GM23338 (cell line): ENCODE data around the gene SLC6A7. TPM values are rescaled to one million over a fixed set of nuclear protein-coding genes. Genes with fewer than 3 reads are reported as not detected.

ENCODE experiments used
- ATAC-seq: fragments of 200-7000 bp; cut with Tn5 transposase; 3 replicates; pipeline ENCODE4 v1.9.1; 2020
- DNase-seq: peaks from one replicate; pipeline ENCODE4 v3.0.0-alpha.2; 2015; ENCODE audit warnings: low spot score
- H2AFZ ChIP-seq: fragments of 200-600 bp; sonication (generic); 2 replicates; pipeline ENCODE4 v1.8.0; 2016; ENCODE audit warnings: antibody characterized with exemption, mild to moderate bottlenecking, moderate library complexity
- H3F3A ChIP-seq: fragments of 200-600 bp; sonication (generic); replicated peaks from 2 replicates; pipeline ENCODE4 v1.8.0; 2017; ENCODE audit warnings: antibody characterized with exemption, mixed run types, low read depth
- H3K27ac ChIP-seq: fragments of 200-600 bp; sonication (generic); 2 replicates; pipeline ENCODE4 v1.6.1; 2016; ENCODE audit warnings: low read depth
- H3K27me3 ChIP-seq: fragments of 200-600 bp; sonication (generic); 2 replicates; pipeline ENCODE4 v1.8.0; 2016; ENCODE audit warnings: mild to moderate bottlenecking, mixed run types, moderate library complexity; ENCODE audit not compliant: insufficient read depth
- H3K36me3 ChIP-seq: fragments of 200-600 bp; sonication (generic); 2 replicates; pipeline ENCODE4 v1.8.0; 2016; ENCODE audit warnings: mild to moderate bottlenecking; ENCODE audit not compliant: insufficient read depth
- H3K4me1 ChIP-seq: fragments of 200-600 bp; sonication (generic); 2 replicates; pipeline ENCODE4 v1.8.0; 2016; ENCODE audit warnings: mild to moderate bottlenecking, moderate library complexity; ENCODE audit not compliant: insufficient read depth
- H3K4me2 ChIP-seq: fragments of 200-600 bp; sonication (generic); 2 replicates; pipeline ENCODE4 v1.7.1; 2017; ENCODE audit warnings: mixed run types
- H3K4me3 ChIP-seq: fragments of 200-600 bp; sonication (generic); 2 replicates; pipeline ENCODE4 v1.6.1; 2016; ENCODE audit warnings: mixed run types
- H3K79me2 ChIP-seq: fragments of 200-600 bp; sonication (generic); replicated peaks from 2 replicates; pipeline ENCODE4 v1.8.0; 2017; ENCODE audit warnings: mild to moderate bottlenecking; ENCODE audit not compliant: insufficient read depth
- H3K9me2 ChIP-seq: fragments of 200-600 bp; sonication (generic); 2 replicates; pipeline ENCODE4 v1.8.0; 2017; ENCODE audit not compliant: insufficient read depth
- H4K20me1 ChIP-seq: fragments of 200-600 bp; sonication (generic); replicated peaks from 2 replicates; pipeline ENCODE4 v1.8.0; 2017; ENCODE audit warnings: mild to moderate bottlenecking; ENCODE audit not compliant: insufficient read depth
- H3K27ac Mint-ChIP-seq: 2 replicates; pipeline ENCODE4 v1.8.0; 2020; ENCODE audit warnings: inconsistent platforms, mild to moderate bottlenecking, moderate library complexity, mixed read lengths
- H3K27me3 Mint-ChIP-seq: 3 replicates; pipeline ENCODE4 v1.8.0; 2022; ENCODE audit warnings: low read depth, mild to moderate bottlenecking, moderate library complexity, mixed read lengths, inconsistent platforms; ENCODE audit not compliant: insufficient read depth, poor library complexity
- H3K36me3 Mint-ChIP-seq: 3 replicates; pipeline ENCODE4 v1.8.0; 2021; ENCODE audit warnings: low read depth, mild to moderate bottlenecking, inconsistent platforms, moderate library complexity, mixed read lengths
- H3K4me1 Mint-ChIP-seq: 3 replicates; pipeline ENCODE4 v1.8.0; 2020; ENCODE audit warnings: mild to moderate bottlenecking, inconsistent platforms, mixed read lengths
- H3K4me3 Mint-ChIP-seq: 3 replicates; pipeline ENCODE4 v1.8.0; 2021; ENCODE audit warnings: moderate library complexity, mild to moderate bottlenecking, inconsistent platforms, mixed read lengths
- H3K9me3 Mint-ChIP-seq: 3 replicates; pipeline ENCODE4 v1.8.0; 2020; ENCODE audit warnings: moderate library complexity, mild to moderate bottlenecking, inconsistent platforms, mixed read lengths
- CREB1 ChIP-seq: fragments of 250-450 bp; sonication (Bioruptor Pico); IDR thresholded peaks from 2 replicates; pipeline ENCODE4 v1.5.0; 2020; ENCODE audit warnings: low read depth, mild to moderate bottlenecking, moderate library complexity
- CTCF ChIP-seq, 2 experiments: fragments of 200-600 bp in 1 of 2; sonication (generic) in 1 of 2; conservative IDR thresholded peaks; 2 replicates each; pipeline versions ENCODE4 v1.5.1 to v1.6.1; 2016 to 2017; ENCODE audit warnings: antibody characterized with exemption in 2 of 2, low read depth in 2 of 2, mild to moderate bottlenecking in 2 of 2, moderate library complexity in 1 of 2
- ETS1 ChIP-seq: IDR thresholded peaks from 2 replicates; pipeline ENCODE4 v1.6.1; 2016; ENCODE audit warnings: antibody characterized with exemption
- EZH2 ChIP-seq: fragments of 200-600 bp; sonication (generic); IDR thresholded peaks from one replicate; pipeline ENCODE4 v1.8.0; 2017; ENCODE audit warnings: antibody characterized with exemption, mild to moderate bottlenecking, low read depth; ENCODE audit not compliant: unreplicated experiment
- JUNB ChIP-seq: IDR thresholded peaks from one replicate; pipeline ENCODE4 v1.6.1; 2016; ENCODE audit warnings: antibody characterized with exemption; ENCODE audit not compliant: unreplicated experiment
- NANOG ChIP-seq: IDR thresholded peaks from 2 replicates; pipeline ENCODE4 v1.6.1; 2016; ENCODE audit warnings: antibody characterized with exemption, borderline replicate concordance
- REST ChIP-seq: IDR thresholded peaks from one replicate; pipeline ENCODE4 v1.6.1; 2018; ENCODE audit warnings: antibody characterized with exemption; ENCODE audit not compliant: unreplicated experiment
- ZNF114 ChIP-seq: fragments of 250-450 bp; sonication (Bioruptor Pico); IDR thresholded peaks from 2 replicates; pipeline ENCODE4 v1.5.0; 2020; ENCODE audit warnings: mild to moderate bottlenecking, moderate library complexity
- polyA plus RNA-seq: library from polyadenylated mRNA; unstranded; fragments of >200 nt; fragmentation: Nextera tagmentation; extraction: Ambion mirVana; gene quantifications from 2 replicates; pipeline ENCODE4 v1.2.1, GENCODE V29; 2016
- total RNA-seq: library from RNA; depleted of rRNA; stranded (reverse); fragments of >200 nt; shearing (Covaris generic); gene quantifications from 2 replicates; pipeline ENCODE4 v1.2.3, GENCODE V29; 2014

Gene SLC6A7
- total and polyA plus RNA-seq, 2 experiments from 2014 or later: not detected

- TF ChIP-seq JUNB (no peak), REST (no peak), NANOG (no peak)
Observed at GRCh38 chr5:150159031-150159430, 30.8 kb upstream of the SLC6A7 start (continued).

- H3K36me3 Mint-ChIP-seq: no peaks in the 10 kb centered on the region
- Histone ChIP-seq H3F3A (0 out of 2 replicates have a peak, but pooled peaks cover 4% of the 10 kb centered on the region), H3K27me3 (peaks cover 13% of the 10 kb centered on the region), H3K4me1 (peaks cover 13% of the 10 kb centered on the region; the same call in 1 of the 2 replicates), H3K79me2 (no peaks in the 10 kb centered on the region), H3K4me2 (no peak overlapping the region), H3K36me3 (no peaks in the 10 kb centered on the region), H3K27ac (no peak overlapping the region), H4K20me1 (no peaks in the 10 kb centered on the region; the same call in 1 of the 2 replicates), H3K4me3 (no peak overlapping the region), H3K9me2 (no peaks in the 10 kb centered on the region), H2AFZ (no peak overlapping the region)
- no peak overlapping the region for H3K4me3 Mint-ChIP-seq
- H3K27ac Mint-ChIP-seq: no peak overlapping the region
- DNase-seq (peak; percentile 34), ATAC-seq (no peak)
- peaks cover 25% of the 10 kb centered on the region for H3K27me3 Mint-ChIP-seq
- peaks cover 34% of the 10 kb centered on the region for H3K4me1 Mint-ChIP-seq
- no peaks in the 10 kb centered on the region for H3K9me3 Mint-ChIP-seq
- TF ChIP-seq ZNF114 (no peak), NANOG (no peak), REST (no peak), ETS1 (no peak), EZH2 (no peak), CREB1 (CRISPR knock-in tag) (no peak), CTCF (conservative IDR thresholded peaks at IDR 0.05; ENCODE audit: low read depth in 2 of 2) (no peak)
Observed at GRCh38 chr5:150159741-150160179, 30.1 kb upstream of the SLC6A7 start.
